Activated T-cell treated with anti-CD3 and anti-CD28 coated beads for 24 hours (primary cell): Measurements from ENCODE around the gene CXCR4.
"Not testable (repeated sequence)": the region's sequence is repeated elsewhere in the genome, so short reads cannot be mapped to it uniquely, and the experiment has no call there.

Source experiments
- DNase-seq: peaks from one replicate; pipeline ENCODE4 v3.0.0-alpha.2; 2020; ENCODE audit warnings: low read depth

Gene CXCR4

GRCh38 chr2:136114382-136114781 is 3.6 kb downstream of the CXCR4 start:
- no peak for DNase-seq

DNA sequence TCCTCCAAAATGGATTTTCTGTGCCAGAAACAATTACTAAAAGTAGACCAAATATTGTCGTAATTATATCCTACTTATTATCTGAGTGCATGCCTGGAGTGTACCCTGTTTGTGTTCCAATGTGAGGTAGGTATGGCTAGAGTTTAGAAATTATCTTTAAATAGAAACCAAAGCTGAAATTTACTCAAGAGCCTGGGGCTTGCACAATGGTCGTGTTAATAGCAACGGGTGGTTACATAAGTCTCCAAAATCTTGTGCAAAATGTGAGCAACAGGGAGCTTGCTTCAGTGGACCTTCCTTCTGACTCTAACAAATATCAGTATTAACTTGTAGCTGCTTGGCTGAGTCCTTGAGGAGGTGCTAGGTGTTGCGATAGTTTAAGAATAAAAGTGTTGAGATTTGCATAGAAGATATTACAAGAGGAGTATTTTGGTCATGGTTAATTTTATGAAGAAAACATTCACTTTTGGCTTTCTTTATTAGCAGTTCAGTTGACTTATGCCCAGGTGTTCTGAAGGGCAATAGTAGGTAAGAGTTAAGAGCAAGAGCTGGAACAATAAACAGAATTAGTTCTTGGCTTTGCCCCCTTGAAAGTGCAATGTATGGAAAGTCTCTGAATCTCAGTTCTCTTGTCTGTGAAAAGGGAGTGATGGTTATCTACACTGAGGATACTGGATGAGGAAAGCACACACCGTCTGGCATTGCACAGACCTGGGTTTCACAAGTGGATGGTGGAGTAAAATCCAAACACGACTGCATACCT is 4.6 kb downstream of the CXCR4 start:
- DNase-seq = no peak

GRCh38 chr2:136112317-136113208 is 5.4 kb downstream of the CXCR4 start:
- DNase-seq = no peak

DNA sequence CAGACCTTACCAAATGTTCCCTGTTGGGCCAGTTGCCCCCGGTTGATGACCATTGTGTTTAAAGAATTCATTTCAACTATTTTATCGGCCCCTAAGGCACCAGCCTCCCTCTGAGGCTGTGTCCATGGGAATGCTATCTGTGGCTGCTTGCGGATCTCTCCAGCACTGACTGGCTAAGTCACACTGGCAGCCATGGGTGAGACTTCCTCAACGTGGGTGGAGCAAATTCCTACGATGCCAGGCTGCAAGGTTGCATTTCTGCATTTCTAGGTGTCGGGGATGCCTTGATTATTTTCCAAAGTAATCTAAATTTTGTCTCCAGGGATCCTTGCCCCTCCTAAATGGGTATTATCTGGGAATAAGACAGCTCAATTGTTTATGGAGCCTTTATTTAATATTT is 6.2 kb downstream of the CXCR4 start:
- no peak for DNase-seq

- DNase-seq = no peak
Measured at GRCh38 chr2:136110526-136110925, 7.4 kb downstream of the CXCR4 start.

- no peak for DNase-seq
Measured at GRCh38 chr2:136108463-136108862, 9.5 kb downstream of the CXCR4 start.

GRCh38 chr2:136107051-136108033 is 10.6 kb downstream of the CXCR4 start:
- no peak for DNase-seq

DNA sequence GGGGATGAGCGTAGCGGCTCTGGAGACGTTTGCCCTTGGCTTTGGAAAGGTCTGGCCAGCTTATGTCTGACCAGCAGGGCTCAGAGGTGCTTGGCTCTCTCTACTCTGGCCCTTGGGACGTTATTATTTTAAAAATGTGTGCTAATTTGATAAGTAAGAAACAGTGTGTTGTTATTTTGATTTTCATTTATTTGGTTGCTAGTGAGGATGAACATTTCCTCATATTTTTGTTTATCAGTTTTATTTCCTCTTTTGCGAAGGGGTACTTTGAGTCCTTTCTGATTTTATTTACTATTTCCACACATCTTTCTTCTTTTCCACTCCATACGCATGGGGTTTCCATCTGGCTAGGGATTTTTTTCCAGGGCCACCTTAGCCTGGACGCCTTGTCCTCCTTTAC is 11.4 kb downstream of the CXCR4 start:
- no peak for DNase-seq

DNA sequence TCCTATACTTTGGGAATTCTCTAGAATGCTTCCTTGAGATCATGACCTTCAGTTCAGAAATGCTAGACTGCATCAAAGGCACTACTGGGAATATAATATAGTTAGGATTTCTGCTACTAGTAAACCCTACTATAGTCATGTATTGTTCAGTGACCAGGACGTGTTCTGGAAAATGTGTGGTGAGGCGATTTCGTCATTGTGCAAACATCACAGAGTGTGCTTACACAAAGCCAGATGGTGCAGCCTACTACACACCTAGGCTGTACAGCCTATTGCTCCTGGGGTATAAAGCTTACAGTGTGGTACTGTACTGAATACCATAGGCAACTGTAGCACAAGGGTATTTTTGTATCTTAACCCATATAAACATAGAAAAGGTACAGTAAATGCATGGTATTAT is 13.0 kb downstream of the CXCR4 start:
- DNase-seq = no peak

DNA sequence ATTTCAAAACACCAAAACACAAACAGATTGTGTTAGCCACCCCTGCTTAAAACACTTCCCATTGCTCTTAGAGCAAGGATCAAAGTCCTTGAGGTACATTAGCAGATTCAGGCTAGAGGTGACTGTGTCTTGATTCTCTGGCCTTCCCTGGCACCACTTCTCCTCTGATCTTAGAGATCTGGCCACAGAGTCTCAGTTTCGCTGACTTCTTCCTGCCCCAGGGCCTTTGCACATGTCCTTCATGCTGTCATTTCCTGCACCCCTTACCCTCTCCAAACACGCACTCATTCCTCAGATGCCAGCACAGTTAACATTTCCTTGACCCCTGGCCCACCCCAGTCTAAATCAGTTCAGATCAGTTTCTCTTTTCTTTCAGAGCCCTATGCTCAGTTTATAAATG is 16.9 kb downstream of the CXCR4 start:
- DNase-seq = no peak

- no peak for DNase-seq
Measured at GRCh38 chr2:136098441-136098840, 19.5 kb downstream of the CXCR4 start.

GRCh38 chr2:136093583-136093982 is 24.4 kb downstream of the CXCR4 start:
- no peak for DNase-seq

DNA sequence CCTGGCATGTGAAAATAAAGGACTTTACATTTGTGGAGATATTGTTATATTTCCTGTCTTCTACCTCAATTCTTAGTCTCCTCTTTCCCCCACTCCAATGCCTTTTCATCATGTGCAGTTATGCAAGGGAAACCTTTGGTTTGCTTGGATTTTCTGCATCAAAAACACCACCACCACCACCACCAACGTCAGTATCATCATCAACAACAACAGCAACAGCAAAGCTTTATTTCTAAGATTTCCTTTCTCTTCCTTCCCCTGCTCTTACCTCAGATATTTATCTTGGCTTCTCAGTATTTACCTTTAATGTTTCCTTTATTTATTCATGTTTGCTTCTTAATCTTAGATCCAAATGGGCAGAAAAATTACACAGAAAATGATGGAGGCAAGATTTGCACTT is 26.1 kb downstream of the CXCR4 start:
- DNase-seq = no peak

DNA sequence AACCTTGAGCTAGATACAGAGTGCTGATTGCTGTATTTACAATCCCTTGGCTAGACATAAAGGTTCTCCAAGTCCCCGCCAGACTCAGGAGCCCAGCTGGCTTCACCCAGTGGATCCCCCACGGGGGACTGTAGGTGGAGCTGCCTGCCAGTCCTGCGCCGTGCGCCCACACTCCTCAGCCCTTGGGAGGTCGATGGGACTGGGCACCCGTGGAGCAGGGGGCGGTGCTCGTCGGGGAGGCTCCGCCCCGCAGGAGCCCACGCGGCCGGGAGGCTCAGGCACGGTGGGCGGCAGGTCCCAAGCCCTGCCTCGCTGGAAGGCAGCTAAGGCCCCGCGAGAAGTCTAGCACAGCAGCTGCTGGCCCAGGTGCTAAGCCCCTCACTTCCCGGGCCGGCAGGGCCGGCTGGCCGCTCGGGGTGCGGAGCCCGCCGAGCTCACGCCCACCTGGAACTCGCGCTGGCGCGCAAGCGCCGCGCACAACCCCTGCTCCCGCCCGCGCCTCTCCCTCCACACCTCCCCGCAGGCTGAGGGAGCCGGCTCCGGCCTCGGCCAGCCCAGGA is 30.0 kb downstream of the CXCR4 start:
- DNase-seq = not testable (repeated sequence)

- DNase-seq = no peak
Measured at GRCh38 chr2:136086253-136087016, 31.5 kb downstream of the CXCR4 start.

DNA sequence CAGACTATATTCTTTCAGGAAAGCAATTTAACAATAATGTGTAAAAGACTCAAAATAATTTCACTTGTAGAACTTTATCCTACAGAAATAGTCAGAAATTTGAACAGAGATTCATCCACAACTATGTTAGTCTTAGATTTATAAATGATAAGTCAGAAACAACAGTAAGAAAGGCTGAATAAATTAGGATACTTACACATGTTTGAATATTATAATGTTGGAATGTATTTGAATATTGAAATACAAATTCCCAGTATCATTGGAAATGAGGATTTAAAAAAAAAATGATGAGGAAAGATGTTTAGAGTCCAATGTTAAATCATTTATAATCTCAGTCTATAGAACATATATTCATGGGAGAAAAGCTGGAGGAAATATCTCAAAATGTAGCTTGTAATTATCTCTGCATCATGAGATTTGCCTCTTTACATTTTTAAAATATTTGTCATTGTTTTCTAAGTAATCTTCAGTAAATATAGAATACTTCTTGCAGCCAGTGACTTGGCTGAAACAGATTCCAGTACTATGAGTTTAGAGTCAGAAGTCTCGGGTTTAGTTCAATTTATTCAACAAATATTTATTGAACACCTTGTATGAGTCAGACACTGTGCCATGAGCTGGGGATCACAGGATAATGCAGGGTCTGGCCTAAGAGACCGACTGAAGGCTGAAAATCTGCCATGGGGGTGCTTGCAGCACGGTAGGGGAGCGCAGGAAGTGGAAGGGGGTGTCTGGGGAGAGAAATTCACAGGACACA is 32.3 kb downstream of the CXCR4 start:
- no peak for DNase-seq

DNA sequence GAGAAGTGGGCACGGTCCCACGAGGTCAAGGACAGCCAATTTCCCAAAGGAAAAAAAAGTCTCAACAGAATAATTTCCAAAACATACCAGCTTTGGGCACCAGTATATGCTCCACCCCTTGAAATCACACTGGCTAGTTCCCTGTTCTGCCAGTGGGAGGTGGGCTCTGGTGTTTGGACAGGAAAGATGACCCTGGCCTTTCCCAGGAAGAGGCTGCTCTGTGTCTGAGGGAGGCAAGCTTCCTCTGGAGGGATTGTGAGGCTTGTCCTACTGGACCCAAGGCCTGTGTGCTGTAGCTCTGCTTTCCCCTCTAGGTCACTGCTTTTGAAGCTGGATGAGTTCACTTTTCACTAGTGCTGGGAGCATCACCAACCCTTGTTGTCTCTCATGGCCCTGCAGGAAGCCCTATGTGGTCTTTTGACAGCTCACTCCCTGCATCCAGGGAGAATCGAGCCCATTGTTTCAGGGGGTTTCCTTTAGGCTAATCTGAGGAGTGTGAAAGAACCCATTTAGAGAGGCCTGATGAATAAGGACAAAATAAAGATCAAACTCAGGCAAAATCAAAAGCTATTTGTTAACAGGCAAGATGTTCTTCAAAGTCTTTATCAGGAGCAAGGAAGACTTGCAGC is 36.3 kb downstream of the CXCR4 start:
- no peak for DNase-seq

- DNase-seq = no peak
Measured at GRCh38 chr2:136080114-136080513, 37.8 kb downstream of the CXCR4 start.

DNA sequence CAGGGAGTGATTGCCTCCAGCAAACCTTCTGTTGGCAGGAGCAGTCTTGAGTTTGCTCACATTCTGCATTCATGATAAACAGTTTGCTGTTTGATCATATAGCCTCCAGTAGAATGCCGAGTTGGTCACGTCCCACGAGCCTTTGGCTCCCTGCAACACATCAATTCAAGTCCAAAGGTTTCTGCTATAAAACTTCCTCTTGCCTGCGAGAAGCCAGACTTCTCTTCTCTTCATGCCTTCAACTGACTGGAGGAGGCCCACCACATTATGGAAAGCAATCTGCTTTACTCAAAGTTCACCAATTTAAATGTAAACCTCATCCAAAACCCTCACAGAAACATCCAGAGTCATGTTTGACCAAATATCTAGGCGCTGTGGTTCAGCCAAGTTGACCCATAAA is 40.8 kb downstream of the CXCR4 start:
- DNase-seq = no peak

DNA sequence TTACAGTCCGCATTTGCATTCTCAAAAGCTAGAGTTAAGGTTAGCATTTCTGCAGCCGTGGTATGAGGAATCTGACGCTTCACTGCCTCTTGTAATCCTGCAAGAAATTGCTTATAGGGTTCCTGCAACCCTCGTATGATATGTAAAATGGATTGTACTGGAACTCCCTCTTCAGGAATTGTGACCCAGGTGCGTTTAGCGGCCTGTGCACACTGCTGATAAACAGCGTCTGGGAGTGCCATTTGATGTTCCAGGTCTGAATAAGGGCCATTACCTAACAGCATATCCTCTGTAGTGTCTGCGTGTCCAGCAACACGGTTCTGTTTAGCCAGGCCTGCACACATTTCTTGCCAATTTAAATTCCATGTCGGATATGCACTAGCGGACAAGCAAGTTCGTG is 42.5 kb downstream of the CXCR4 start:
- no peak for DNase-seq
